NCI-H526 treated with DMSO at 0.1 percent for 48 hours (cell line): ENCODE data around the gene IST1.
A peak's percentile ranks its signal among the peaks of the same experiment; 100 is the strongest.
"Not testable (repeated sequence)": the region's sequence is repeated elsewhere in the genome, so short reads cannot be mapped to it uniquely, and the experiment has no call there.

Experiments used
- DNase-seq: peaks from one replicate; lab custom pipeline; 2025; lab: John Stamatoyannopoulos, UW

Gene IST1

GRCh38 chr16:71894921-71895678, at the start of gene IST1:
IST1 (plus strand) TSS chr16:71895531; CDS start chr16:71915641, 20,110 bp downstream.
- peak; percentile 92 for DNase-seq

- peak; percentile 42 for DNase-seq
These were observed 49.5 kb upstream of the IST1 start, which contains the start of gene ATXN1L for GRCh38 chr16:71845639-71846430. ATXN1L (plus strand) TSS chr16:71845976; CDS start chr16:71849741, 3,765 bp downstream.

- DNase-seq, result no peak
These were observed 48.9 kb upstream of the IST1 start for GRCh38 chr16:71846431-71846830.

GRCh38 chr16:71847096-71847495, 48.2 kb upstream of the IST1 start:
- no peak for DNase-seq

DNA sequence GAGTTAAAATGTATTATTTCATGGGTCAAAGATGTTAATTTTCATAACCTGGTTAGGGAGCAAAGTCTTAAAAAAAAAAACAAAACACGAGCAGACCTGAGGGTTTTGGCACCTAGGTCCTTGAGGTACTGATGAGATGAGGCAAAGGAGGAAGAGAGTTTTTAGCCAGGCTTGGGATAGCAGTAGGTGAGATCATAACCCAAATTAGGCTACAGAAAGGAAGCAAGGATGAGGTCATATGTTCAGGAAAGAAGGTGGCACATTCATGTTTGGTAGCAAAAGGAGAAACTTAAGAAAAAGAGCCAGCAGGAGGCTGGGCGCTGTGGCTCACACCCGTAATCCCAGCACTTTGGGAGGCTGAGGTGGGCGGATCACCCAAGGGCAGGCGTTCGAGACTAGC, 46.7 kb upstream of the IST1 start:
- DNase-seq, result no peak

DNA sequence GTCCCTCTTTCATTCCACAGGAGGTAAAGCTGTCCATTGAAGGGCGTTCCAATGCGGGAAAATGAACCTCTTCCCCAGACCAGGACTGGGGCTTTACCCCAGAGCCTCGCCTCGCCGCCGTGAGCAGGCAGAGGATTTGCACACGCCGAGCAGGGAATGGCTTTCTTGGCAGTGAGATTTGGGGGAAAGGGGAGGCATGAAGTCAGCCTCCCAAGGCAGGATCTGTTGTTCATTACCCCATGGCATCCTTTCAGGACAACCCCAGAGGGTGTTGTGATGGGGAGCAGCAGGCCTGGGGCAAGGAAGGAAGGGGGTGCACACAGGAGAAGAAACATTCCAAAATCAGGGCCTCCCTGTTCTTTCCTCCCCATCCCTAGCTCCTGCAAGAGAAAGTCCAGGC, 43.6 kb upstream of the IST1 start:
- no peak for DNase-seq

DNA sequence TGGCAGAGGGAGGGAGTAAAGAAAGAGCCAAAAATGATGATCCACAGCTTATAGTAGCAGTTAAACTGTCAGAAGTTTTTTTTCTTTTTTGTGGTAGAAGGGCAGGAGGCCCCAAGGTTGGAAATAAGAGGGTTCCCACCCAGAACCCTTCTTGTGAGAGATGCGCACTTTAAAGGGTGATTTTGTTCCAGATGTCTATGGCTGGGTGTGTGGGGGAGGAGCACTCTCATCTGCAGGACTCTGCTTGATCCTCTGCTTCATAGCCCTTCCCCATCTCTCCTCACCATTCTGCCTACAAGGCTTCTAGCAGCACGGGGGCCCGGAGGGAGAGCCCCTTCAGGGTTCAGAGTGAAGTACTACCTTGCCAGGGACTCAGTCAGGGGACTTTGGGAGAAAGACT, 43.2 kb upstream of the IST1 start:
- no peak for DNase-seq

DNA sequence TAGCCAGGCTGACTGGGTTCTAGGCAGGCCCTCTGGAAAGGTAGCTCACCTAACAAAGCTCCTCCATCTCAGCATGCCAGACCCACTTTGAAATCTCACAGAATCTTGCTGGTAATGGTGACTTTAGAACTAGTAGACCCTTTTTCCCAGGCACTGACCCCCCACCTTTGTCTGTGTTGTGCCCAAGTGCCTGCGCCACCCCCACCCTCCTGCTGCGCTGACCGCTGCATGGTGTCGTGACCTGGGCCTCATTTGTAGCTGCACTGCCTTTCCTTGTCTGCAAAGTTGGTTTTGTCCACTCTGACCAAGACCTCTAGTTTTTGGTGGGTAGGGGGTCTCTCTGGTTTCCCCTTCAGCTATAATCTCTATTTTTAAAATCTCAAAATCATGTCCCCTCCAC, 42.8 kb upstream of the IST1 start:
- DNase-seq, result no peak

- no peak for DNase-seq
These were observed 41.9 kb upstream of the IST1 start for GRCh38 chr16:71853413-71853812.

- no peak for DNase-seq
These were observed 40.9 kb upstream of the IST1 start for GRCh38 chr16:71854369-71854948.

DNA sequence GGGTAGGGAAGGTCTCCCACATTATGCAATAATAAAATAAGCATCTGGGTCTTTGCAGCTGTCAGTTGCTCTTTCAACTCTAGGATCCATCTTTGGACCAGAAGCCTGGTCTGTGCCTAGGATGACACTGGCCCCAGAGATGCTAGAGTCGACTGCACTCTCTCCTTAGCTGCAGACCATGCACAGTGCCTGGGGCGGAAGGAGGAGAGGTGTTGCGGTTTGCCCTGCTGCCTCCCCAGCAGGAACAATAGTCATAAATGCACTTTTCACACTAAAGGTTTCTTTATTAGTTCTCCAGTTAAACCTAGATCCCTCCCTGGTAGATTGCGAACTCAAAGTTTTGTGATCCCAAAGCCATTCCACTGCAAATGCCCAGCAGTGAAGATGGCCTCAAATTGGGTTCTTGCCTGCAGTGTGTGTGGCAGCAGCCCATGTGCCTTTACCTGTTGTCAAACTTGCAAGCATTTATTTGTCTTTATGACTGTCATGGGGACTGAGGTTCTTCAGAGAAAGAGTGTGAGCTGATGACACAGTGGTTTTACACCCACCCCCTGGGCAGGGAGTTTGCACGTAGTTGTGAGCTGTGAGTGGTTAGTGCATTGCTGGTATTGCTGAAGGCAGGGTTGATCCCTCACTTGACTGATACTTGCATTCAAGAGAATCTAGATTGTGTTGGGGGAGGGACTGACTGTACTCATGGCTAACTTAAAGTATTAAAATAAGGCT, 39.2 kb upstream of the IST1 start:
- DNase-seq, result no peak

GRCh38 chr16:71859762-71860521, 35.4 kb upstream of the IST1 start:
- DNase-seq, result no peak

- no peak for DNase-seq
These were observed 31.3 kb upstream of the IST1 start for GRCh38 chr16:71863995-71864394.

DNA sequence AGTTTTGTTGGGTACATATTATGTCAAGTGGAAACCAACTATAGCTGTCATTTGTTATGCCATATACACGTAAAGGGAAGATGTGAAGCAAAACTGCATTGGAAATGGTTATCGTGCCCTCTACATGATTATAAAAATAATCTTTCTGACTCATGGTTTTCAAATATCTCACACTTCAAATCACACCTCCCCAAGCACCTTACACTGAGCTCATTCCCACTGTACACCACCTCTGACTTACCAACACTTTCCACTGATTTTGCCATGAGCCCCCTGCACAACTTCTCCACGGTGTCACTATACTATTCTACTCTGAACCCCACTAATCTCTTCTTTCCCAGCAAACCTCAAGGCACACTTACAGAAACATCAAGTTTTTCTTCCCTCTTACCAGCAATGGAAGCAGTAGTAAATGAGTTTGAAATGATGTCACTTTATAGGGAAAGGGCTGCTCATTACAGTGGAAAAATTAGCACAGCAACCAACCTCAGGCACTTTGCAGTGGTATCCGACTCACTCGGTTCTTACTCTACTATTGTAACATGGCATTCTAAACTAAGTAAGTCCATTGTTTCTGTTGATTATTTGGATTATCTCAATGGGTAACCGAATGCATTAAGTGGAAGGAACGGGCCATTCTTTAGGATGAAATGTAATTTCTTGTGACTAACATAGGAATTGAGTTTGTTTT, 30.0 kb upstream of the IST1 start:
- no peak for DNase-seq

DNA sequence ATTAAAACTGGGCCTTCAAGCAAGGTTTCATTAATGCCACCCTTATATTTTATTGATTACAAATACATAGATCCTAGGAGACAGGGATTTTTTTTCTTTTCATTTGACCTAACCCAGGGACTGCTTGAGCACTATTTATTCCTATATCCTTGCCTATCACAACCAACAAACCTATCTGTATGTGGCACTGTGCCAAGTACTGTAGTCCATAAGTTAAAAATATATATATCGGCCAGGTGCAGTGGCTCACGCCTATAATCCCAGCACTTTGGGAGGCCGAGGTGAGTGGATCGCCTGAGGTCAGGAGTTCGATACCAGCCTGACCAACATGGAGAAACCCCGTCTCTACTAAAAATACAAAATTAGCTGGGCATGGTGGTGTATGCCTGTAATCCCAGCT, 28.2 kb upstream of the IST1 start:
- DNase-seq, result not testable (repeated sequence)

GRCh38 chr16:71867939-71868338, 27.4 kb upstream of the IST1 start:
- DNase-seq, result no peak

DNA sequence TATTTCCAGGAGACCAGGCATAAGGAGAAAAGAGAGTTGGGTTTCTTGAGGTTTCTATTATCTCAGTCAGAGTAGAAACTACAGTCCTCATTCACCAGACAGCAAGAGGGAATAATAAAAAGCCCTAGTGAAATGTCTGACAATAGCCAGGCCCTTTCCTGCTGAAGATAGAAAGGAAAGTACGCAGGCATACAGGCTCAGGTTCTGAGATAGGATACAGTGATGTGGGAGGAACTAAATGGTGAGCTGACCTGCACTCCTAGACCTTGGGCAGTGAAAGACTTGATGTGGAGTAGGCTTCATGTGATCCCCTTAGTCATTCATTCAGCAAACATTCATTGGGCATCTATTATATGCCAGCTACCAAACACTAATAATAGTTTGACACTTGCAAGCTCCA, 26.2 kb upstream of the IST1 start:
- no peak for DNase-seq

DNA sequence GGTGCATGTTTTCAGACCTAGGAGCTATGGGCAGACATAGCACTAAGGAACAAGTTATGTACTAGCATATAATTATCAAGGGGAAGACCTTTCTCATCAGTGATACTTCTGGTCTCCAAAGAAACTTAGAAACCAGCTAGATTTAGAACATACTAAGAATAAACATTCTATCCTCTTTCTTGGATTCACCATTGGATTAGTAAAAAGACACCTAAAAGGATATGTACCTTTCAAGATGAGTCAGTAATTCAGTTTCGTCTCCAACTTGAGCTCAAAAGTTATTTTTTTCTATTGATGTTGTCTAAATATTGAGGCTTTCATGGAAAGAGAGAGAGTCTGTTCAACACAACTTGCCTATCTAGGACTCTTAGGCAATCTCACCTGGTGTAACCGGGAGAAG, 24.5 kb upstream of the IST1 start:
- DNase-seq, result no peak

DNA sequence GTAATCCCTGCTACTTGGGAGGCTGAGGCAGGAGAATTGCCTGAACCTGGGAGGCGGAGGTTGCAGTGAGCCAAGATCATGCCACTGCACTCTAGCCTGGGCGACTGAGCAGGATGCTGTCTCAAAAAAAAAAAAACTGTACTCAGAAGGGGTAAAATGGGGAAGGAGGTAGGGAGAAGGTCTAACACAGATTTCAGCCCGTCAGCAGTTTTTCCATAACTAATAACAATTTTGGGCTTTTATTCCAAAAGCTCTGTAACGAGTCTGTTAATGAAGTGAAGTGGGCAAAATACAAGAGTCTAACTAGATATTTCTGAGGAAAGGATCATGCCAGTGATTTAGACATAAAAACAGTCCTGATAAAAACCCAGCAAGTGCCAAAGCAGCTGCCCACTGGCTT, 22.1 kb upstream of the IST1 start:
- DNase-seq, result no peak

- no peak for DNase-seq
These were observed 16.4 kb upstream of the IST1 start for GRCh38 chr16:71878911-71879310.

DNA sequence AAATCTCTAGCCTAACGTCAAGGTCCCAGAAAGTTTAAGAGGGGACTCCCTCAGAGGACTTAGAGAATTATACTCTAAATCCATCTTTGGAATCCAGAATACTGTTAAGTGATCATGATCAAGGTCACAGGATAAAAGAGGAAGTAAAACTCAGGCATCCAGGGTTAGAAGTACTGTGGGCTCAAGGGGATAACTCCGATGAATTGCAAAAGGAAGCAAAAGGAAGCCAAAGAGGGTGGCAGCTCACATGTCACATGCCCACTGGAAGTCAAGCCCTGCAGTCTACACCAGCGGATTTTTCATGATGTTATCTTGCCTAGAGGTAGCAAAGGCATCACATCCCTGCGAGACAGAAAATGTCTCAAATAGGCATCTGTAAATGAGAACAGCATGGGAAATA, 15.2 kb upstream of the IST1 start:
- DNase-seq, result no peak
